Ascending aorta (tissue), 2 donors: ENCODE data around the gene COG3. TPM values are rescaled to one million over a fixed set of nuclear protein-coding genes. Genes with fewer than 3 reads are reported as not detected.

ENCODE experiments used
- DNase-seq, 2 donors: peaks; one replicate each; pipeline ENCODE4 v3.0.0-alpha.2; 2019; ENCODE audit warnings: low spot score in 2 of 2
- H3K27ac ChIP-seq, 2 donors: fragments of 200-600 bp; sonication (generic); one replicate each; pipeline ENCODE4 v1.5.1; 2016 to 2017; ENCODE audit warnings: mild to moderate bottlenecking in 1 of 2
- H3K27me3 ChIP-seq: fragments of 200-600 bp; sonication (generic); one replicate; pipeline ENCODE4 v1.5.1; 2017
- H3K36me3 ChIP-seq, 2 donors: fragments of 200-600 bp; sonication (generic); one replicate each; pipeline ENCODE4 v1.5.1; 2016
- H3K4me1 ChIP-seq, 2 donors: fragments of 200-600 bp; sonication (generic); one replicate each; pipeline ENCODE4 v1.5.1; 2016 to 2017; ENCODE audit warnings: mild to moderate bottlenecking in 1 of 2
- H3K4me3 ChIP-seq, 2 donors: fragments of 200-600 bp; sonication (generic); one replicate each; pipeline ENCODE4 v1.5.1; 2016 to 2017; ENCODE audit warnings: mild to moderate bottlenecking in 1 of 2
- H3K9me3 ChIP-seq, 2 donors: fragments of 200-600 bp; sonication (generic); one replicate each; pipeline ENCODE4 v1.5.1; 2016
- intact Hi-C: fragments of 100-400 bp; cut with DNase I; formaldehyde crosslinking; loops from one replicate; pipeline ENCODE4 v1.15.1; 2023
- total RNA-seq: library from RNA; depleted of rRNA; stranded (reverse); fragments of >200 nt; gene quantifications from one replicate; pipeline ENCODE4 v1.1.0, GENCODE V29; 2016
- TF ChIP-seq, protein P1 (sequence below), 3 experiments: fragments of 200-600 bp in 2 of 3; fragments of 450-650 bp in 1 of 3; sonication (generic) in 2 of 3; IDR thresholded peaks; one replicate each; pipeline ENCODE4 v1.5.1; 2016 to 2019; ENCODE audit warnings: antibody characterized with exemption in 3 of 3, mild to moderate bottlenecking in 1 of 3, moderate library complexity in 1 of 3

COG3 gene
- total RNA-seq, 1 donor from 2014 or later = 5.7 TPM

DNA sequence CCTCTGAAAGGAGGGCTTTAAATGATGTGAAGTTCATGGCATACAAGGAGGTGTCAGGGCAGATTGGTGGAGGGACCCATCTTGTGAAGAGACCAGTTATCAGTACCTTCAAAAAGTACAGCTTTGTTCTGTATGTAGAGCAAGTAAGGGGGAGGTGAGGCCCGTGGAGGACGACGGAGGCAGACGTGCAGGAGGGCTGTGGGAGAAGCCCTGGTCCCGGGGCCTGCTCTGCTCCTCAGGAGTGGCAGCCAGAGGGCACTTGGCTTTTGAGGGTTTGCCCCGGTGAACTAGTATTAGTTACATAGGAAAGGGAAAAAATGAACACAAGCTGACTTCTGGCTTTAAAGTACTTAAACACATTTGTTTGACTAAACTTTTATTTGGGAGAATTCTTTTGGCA lies 42.1 kb downstream of the COG3 start:
- peaks cover 60 to 62% of the 10 kb centered on the region in 2 donors for H3K36me3 ChIP-seq
- H3K27me3 ChIP-seq = no peaks in the 10 kb centered on the region
- TF ChIP-seq, protein P1, sequence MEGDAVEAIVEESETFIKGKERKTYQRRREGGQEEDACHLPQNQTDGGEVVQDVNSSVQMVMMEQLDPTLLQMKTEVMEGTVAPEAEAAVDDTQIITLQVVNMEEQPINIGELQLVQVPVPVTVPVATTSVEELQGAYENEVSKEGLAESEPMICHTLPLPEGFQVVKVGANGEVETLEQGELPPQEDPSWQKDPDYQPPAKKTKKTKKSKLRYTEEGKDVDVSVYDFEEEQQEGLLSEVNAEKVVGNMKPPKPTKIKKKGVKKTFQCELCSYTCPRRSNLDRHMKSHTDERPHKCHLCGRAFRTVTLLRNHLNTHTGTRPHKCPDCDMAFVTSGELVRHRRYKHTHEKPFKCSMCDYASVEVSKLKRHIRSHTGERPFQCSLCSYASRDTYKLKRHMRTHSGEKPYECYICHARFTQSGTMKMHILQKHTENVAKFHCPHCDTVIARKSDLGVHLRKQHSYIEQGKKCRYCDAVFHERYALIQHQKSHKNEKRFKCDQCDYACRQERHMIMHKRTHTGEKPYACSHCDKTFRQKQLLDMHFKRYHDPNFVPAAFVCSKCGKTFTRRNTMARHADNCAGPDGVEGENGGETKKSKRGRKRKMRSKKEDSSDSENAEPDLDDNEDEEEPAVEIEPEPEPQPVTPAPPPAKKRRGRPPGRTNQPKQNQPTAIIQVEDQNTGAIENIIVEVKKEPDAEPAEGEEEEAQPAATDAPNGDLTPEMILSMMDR (IDR thresholded peaks at IDR 0.05) = no peak
- intact Hi-C loops = no loop called here
- no peak overlapping the region for H3K4me3 ChIP-seq
- no peak overlapping the region for H3K27ac ChIP-seq
- H3K9me3 ChIP-seq = no peaks in the 10 kb centered on the region
- no peaks in the 10 kb centered on the region for H3K4me1 ChIP-seq
- DNase-seq = no peak

GRCh38 chr13:45508776-45509175 lies 44.0 kb downstream of the COG3 start:
- H3K9me3 ChIP-seq = no peaks in the 10 kb centered on the region
- intact Hi-C loops = no loop called here
- DNase-seq = no peak
- H3K4me3 ChIP-seq = no peak overlapping the region
- H3K4me1 ChIP-seq = no peaks in the 10 kb centered on the region
- TF ChIP-seq, protein P1 (IDR thresholded peaks at IDR 0.05) = no peak
- H3K27me3 ChIP-seq = no peaks in the 10 kb centered on the region
- no peak overlapping the region for H3K27ac ChIP-seq
- peaks cover 57 to 65% of the 10 kb centered on the region in 2 donors for H3K36me3 ChIP-seq

DNA sequence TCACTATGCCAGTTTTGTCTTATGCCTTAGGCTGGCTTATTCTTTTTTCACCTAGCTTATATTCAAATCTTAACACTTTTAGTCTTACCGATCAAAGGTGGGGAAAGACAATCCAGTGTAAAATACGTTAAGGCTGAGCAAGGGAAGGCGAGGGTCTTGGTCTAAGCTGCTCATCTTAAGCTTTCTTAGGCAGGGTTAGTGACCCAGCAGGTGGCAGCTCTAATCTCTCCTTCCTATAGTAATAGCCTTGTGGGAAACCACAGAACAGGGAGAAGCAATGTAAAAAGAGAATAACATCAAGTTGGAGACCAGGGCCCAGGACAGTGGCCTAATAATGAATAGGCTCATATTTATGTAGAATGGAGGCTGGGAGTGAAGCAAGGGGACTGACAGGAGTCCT lies 45.9 kb downstream of the COG3 start:
- no peaks in the 10 kb centered on the region for H3K4me1 ChIP-seq
- H3K9me3 ChIP-seq = no peaks in the 10 kb centered on the region
- H3K4me3 ChIP-seq = no peak overlapping the region
- DNase-seq = no peak
- H3K27ac ChIP-seq = no peak overlapping the region
- peaks cover 50 to 54% of the 10 kb centered on the region in 2 donors for H3K36me3 ChIP-seq
- TF ChIP-seq, protein P1 (IDR thresholded peaks at IDR 0.05) = no peak
- intact Hi-C loops = loop anchor here (5.0 kb wide), 2 partner anchors 48 to 138 kb away; partner anchors contain the start of gene COG3
- no peaks in the 10 kb centered on the region for H3K27me3 ChIP-seq

DNA sequence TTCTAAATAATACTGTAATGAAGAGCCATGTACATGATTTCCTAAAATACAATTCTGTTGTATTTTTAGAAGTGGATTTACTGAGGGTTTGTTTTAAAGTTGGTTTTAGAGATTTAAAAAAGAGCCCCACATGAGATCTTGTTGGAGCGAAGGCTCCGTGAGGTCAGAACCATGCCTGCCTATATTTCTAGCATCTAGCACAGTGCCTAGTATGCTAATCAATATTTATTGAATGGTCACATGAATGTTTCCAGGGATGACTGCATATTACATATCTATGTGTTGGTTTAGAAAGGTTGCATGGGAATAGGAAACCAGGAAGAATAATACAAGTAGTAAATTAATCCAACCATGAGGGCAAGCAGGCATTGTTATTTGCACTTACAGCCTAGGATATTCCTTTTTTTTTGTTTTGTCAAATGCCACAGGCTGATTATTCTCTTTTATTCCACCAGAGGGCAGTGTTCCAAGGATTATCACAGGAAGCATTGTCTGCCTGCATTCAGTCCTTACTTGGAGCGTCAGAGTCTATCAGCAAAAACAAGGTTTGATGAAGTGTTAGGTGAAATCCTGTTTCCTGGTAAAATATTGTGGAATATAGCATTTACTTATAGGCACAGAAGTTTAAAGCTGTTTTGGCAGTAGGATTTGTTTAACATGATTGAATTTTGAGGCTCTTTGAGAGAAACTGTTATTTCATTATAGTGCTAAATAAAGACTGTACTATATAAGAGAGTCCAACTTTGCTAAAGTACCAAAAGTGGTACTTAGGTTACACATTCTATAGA lies 46.8 kb downstream of the COG3 start:
- no peaks in the 10 kb centered on the region for H3K27me3 ChIP-seq
- intact Hi-C loops = loop anchor here (5.0 kb wide), 2 partner anchors 49 to 139 kb away; partner anchors contain the start of gene COG3
- H3K4me1 ChIP-seq = no peaks in the 10 kb centered on the region
- H3K27ac ChIP-seq = peak overlapping the region in 1 of 2 donors; percentile 43
- TF ChIP-seq, protein P1 (IDR thresholded peaks at IDR 0.05) = peak; percentile 70 to 77 (median 74)
- no peaks in the 10 kb centered on the region for H3K9me3 ChIP-seq
- H3K36me3 ChIP-seq = peaks cover 54 to 56% of the 10 kb centered on the region in 2 donors
- H3K4me3 ChIP-seq = no peak overlapping the region
- DNase-seq = no peak

GRCh38 chr13:45512098-45512496 lies 47.4 kb downstream of the COG3 start:
- DNase-seq = no peak
- no peaks in the 10 kb centered on the region for H3K4me1 ChIP-seq
- H3K27me3 ChIP-seq = no peaks in the 10 kb centered on the region
- intact Hi-C loops = loop anchor here (5.0 kb wide), 2 partner anchors 50 to 140 kb away; partner anchors contain the start of gene COG3
- H3K9me3 ChIP-seq = no peaks in the 10 kb centered on the region
- peak overlapping the region in 1 of 2 donors; percentile 43 for H3K27ac ChIP-seq
- TF ChIP-seq, protein P1 (IDR thresholded peaks at IDR 0.05) = no peak
- no peak overlapping the region for H3K4me3 ChIP-seq
- peaks cover 51 to 60% of the 10 kb centered on the region in 2 donors for H3K36me3 ChIP-seq
